A673 (cell line): ENCODE results near the gene BICC1. TPM values are rescaled to one million over a fixed set of nuclear protein-coding genes. Genes with fewer than 3 reads are reported as not detected.

Experiments
- BruUV-seq: library from RNA; stranded (reverse); fragments of 400-500 nt; replicated peaks from 2 replicates; lab custom pipeline; 2021; lab: Mats Ljungman, UMichigan
- CTCF ChIA-PET: fragments of 300-600 bp; sonication (Branson Sonifier 250); formaldehyde crosslinking; loops from one replicate; lab custom pipeline; 2022; ENCODE audit warnings: antibody characterized with exemption; lab: Charles Lee
- POLR2A ChIA-PET: fragments of 300-600 bp; sonication (Branson Sonifier 250); formaldehyde crosslinking; loops from one replicate; lab custom pipeline; 2022; ENCODE audit warnings: antibody characterized with exemption; ENCODE audit not compliant: low non-redundant PET; lab: Charles Lee
- DNase-seq: peaks from one replicate; pipeline ENCODE4 v3.0.0-alpha.2; 2015; ENCODE audit warnings: low spot score
- H3K27ac ChIP-seq: fragments of 200-600 bp; sonication (generic); 2 replicates; pipeline ENCODE4 v1.5.1; 2016; ENCODE audit warnings: mixed run types, low read depth, mild to moderate bottlenecking, mixed read lengths, antibody characterized with exemption, low read length; ENCODE audit not compliant: poor library complexity, severe bottlenecking
- H3K27me3 ChIP-seq: fragments of 200-600 bp; sonication (generic); replicated peaks from 2 replicates; pipeline ENCODE4 v1.6.1; 2017; ENCODE audit warnings: mixed run types, low read depth, mild to moderate bottlenecking, mixed read lengths, antibody characterized with exemption, low read length; ENCODE audit not compliant: insufficient read depth, poor library complexity
- H3K36me3 ChIP-seq: fragments of 200-600 bp; sonication (generic); 2 replicates; pipeline ENCODE4 v1.6.1; 2016; ENCODE audit warnings: mixed run types, mild to moderate bottlenecking, mixed read lengths, antibody characterized with exemption, low read length; ENCODE audit not compliant: insufficient read depth, poor library complexity, severe bottlenecking
- H3K4me1 ChIP-seq: fragments of 200-600 bp; sonication (generic); 2 replicates; pipeline ENCODE4 v1.6.1; 2017; ENCODE audit warnings: mixed run types, mild to moderate bottlenecking, mixed read lengths, antibody characterized with exemption, low read length; ENCODE audit not compliant: insufficient read depth, poor library complexity, severe bottlenecking
- H3K4me3 ChIP-seq: fragments of 200-600 bp; sonication (generic); 2 replicates; pipeline ENCODE4 v1.5.1; 2016; ENCODE audit warnings: low read depth, mixed run types, mild to moderate bottlenecking, mixed read lengths, low read length; ENCODE audit not compliant: poor library complexity, severe bottlenecking
- H3K9me3 ChIP-seq: fragments of 200-600 bp; sonication (generic); 2 replicates; pipeline ENCODE4 v1.6.1; 2016; ENCODE audit warnings: mixed run types, low read depth, mild to moderate bottlenecking, mixed read lengths, antibody characterized with exemption, low read length; ENCODE audit not compliant: poor library complexity, severe bottlenecking
- CTCF ChIP-seq: fragments of 300-800, 200-600 bp; sonication (generic); conservative IDR thresholded peaks from 2 replicates; pipeline ENCODE4 v1.5.1; 2017; ENCODE audit warnings: low read depth, mild to moderate bottlenecking, antibody characterized with exemption, low read length, moderate library complexity, mixed read lengths
- EZH2 ChIP-seq: fragments of 200-600 bp; sonication (generic); IDR thresholded peaks from 2 replicates; pipeline ENCODE4 v1.6.1; 2017; ENCODE audit warnings: borderline replicate concordance, low read depth, mild to moderate bottlenecking, mixed read lengths, antibody characterized with exemption, low read length; ENCODE audit not compliant: poor library complexity, severe bottlenecking
- intact Hi-C: fragments of 100-400 bp; cut with micrococcal nuclease; formaldehyde crosslinking; loops from one replicate; pipeline ENCODE4 v1.10.0; 2022; ENCODE audit not compliant: unreplicated experiment
- total RNA-seq: library from RNA; stranded (reverse); gene quantifications from 2 replicates; pipeline ENCODE4 v1.2.3, GENCODE V29; 2021

The BICC1 gene
- total RNA-seq, 1 experiment from 2014 or later = 1.6 TPM

GRCh38 chr10:58782876-58783851 lies 270.5 kb downstream of the BICC1 start:
- CTCF ChIA-PET = no interaction called here
- intact Hi-C loops = loop anchor here (2.0 to 10.0 kb wide), 8 partner anchors 169 to 1652 kb away; no protein-coding TSS in a partner anchor
- Histone ChIP-seq H3K27me3 (no peaks in the 10 kb centered on the region), H3K27ac (no peak overlapping the region), H3K4me3 (no peak overlapping the region), H3K4me1 (no peaks in the 10 kb centered on the region), H3K9me3 (no peaks in the 10 kb centered on the region), H3K36me3 (no peaks in the 10 kb centered on the region)
- DNase-seq = no peak
- no TSS peak for BruUV-seq
- POLR2A ChIA-PET = no interaction called here
- TF ChIP-seq EZH2 = no peak
- no peak for TF ChIP-seq CTCF

- BruUV-seq = no TSS peak
- Histone ChIP-seq H3K27ac (no peak overlapping the region), H3K4me1 (no peaks in the 10 kb centered on the region), H3K36me3 (no peaks in the 10 kb centered on the region), H3K9me3 (no peaks in the 10 kb centered on the region), H3K4me3 (no peak overlapping the region), H3K27me3 (no peaks in the 10 kb centered on the region)
- ChIA-PET CTCF (no interaction called here), POLR2A (no interaction called here)
- no peak for DNase-seq
- no peak for TF ChIP-seq CTCF
- TF ChIP-seq EZH2 = no peak
- intact Hi-C loops = loop anchor here (5.0 to 10.0 kb wide), 6 partner anchors 168 to 1650 kb away; no protein-coding TSS in a partner anchor
Observed at GRCh38 chr10:58784361-58784760, 271.7 kb downstream of the BICC1 start.

- Histone ChIP-seq H3K9me3 (no peaks in the 10 kb centered on the region), H3K4me1 (no peaks in the 10 kb centered on the region), H3K27me3 (no peaks in the 10 kb centered on the region), H3K27ac (no peak overlapping the region), H3K36me3 (no peaks in the 10 kb centered on the region), H3K4me3 (no peak overlapping the region)
- TF ChIP-seq CTCF (no peak), EZH2 (no peak)
- no TSS peak for BruUV-seq
- DNase-seq = no peak
- POLR2A ChIA-PET = no interaction called here
- intact Hi-C loops = loop anchor here (10.0 kb wide), 1 partner anchor 1649 kb away; no protein-coding TSS in a partner anchor
- CTCF ChIA-PET = no interaction called here
Observed at GRCh38 chr10:58785354-58785753, 272.7 kb downstream of the BICC1 start.
